ENCODE measurements around the gene STK32C. TPM values are rescaled to one million over a fixed set of nuclear protein-coding genes. Genes with fewer than 3 reads are reported as not detected.
"Not testable (repeated sequence)": the region's sequence is repeated elsewhere in the genome, so short reads cannot be mapped to it uniquely, and the experiment has no call there.

Gene STK32C
- total RNA-seq, 4 donors from 2014 or later, result 4.8 to 6.4 (median 5.7) TPM

DNA sequence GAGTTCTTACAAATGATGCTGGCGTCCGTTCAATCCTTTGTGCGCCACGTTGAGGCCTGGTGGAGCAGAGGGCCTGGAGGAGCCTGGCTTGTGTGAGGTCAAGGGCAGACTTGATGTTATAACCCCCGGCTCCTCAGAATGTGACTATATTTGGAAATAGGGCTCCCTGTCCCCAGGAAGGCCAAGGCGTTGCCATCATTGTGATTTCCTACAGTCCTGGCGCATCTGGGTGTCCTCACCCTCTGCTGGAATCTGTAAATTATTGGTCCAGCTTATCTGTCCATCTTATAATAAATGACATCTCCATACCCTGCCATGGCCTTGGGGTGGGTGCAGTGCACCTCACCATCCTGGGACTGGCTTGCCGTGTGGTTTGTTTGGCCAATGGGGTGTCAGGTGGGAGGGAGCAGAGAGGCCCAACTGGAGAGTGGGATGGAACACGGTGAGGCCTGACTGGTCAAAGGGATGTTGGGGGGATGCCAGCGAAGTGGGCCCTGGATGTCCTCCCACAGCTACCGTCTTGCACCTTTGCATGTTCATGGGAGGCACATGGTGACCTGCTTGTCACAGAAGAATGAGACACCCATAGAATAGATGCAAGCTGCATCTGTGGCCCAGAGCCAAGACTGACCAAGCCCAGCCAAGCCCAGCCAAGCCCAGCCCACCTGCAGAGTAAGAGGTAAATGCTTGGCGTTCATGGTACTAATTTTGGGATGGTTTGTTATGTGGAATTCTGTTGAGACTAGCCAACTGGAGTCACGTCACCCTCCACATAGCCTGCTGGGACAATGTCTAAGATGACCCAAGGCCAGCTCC is 13.1 kb upstream of the STK32C start:
- 85 to 87% methylated on average over 12 to 13 of the region's 13 CpGs for WGBS, 2 donors
- H3K4me3 ChIP-seq (ENCODE audit: low read depth, poor library complexity, severe bottlenecking), result no peak overlapping the region
- no peak for DNase-seq (ENCODE audit: low spot score in 2 of 2)
- intact Hi-C loops (cut with DNase I; ENCODE audit: low total_unique reads), result no loop called here
- TF ChIP-seq, protein P1, sequence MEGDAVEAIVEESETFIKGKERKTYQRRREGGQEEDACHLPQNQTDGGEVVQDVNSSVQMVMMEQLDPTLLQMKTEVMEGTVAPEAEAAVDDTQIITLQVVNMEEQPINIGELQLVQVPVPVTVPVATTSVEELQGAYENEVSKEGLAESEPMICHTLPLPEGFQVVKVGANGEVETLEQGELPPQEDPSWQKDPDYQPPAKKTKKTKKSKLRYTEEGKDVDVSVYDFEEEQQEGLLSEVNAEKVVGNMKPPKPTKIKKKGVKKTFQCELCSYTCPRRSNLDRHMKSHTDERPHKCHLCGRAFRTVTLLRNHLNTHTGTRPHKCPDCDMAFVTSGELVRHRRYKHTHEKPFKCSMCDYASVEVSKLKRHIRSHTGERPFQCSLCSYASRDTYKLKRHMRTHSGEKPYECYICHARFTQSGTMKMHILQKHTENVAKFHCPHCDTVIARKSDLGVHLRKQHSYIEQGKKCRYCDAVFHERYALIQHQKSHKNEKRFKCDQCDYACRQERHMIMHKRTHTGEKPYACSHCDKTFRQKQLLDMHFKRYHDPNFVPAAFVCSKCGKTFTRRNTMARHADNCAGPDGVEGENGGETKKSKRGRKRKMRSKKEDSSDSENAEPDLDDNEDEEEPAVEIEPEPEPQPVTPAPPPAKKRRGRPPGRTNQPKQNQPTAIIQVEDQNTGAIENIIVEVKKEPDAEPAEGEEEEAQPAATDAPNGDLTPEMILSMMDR (IDR thresholded peaks at IDR 0.05), result no peak
- TF ChIP-seq POLR2A (IDR thresholded peaks at IDR 0.05), result no peak

DNA sequence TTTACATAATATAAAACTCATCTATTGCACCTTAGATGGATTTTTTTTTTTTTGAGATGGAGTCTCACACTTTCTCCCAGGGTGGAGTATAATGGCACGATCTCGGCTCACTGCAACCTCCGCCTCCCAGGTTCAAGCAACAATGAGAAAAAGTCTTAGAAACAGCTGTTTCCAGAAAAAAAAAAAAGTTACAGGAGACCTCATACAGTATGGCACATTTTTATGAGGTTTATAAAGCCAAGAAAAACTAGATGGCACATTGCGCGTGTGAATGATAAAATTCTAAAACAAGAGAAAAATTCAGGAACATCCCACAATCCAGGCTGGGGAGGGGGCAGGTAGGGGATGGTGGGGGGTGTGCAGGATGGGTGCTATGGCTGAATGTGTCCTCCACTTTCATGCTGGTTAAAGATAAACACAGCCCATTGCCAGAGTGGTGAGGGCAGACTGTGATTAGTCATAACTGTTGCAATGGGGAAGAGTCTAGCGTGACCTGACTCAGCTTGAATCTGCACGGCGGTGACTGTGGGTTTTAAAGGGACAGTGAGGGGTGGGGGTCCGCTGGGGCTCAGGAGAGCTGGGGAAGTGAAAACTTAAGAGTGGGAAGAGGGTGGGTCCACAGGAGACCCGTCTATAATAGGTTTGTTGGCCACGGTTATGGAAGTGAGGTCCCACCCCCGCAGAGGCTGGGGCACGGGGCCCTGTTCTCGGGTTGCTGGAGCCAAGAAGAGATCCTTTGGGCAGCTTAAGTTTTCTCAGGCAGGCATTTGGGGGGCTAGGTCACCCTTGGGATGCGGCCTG is 12.3 kb upstream of the STK32C start:
- DNase-seq (ENCODE audit: low spot score in 2 of 2), result peak in 1 of 2 donors; percentile 43
- TF ChIP-seq POLR2A (IDR thresholded peaks at IDR 0.05), result no peak
- TF ChIP-seq, protein P1 (IDR thresholded peaks at IDR 0.05), result no peak
- intact Hi-C loops (cut with DNase I; ENCODE audit: low total_unique reads), result no loop called here
- H3K4me3 ChIP-seq (ENCODE audit: low read depth, poor library complexity, severe bottlenecking), result no peak overlapping the region
- WGBS, 2 donors, result 58 to 59% methylated on average over 15 of the region's 15 CpGs

DNA sequence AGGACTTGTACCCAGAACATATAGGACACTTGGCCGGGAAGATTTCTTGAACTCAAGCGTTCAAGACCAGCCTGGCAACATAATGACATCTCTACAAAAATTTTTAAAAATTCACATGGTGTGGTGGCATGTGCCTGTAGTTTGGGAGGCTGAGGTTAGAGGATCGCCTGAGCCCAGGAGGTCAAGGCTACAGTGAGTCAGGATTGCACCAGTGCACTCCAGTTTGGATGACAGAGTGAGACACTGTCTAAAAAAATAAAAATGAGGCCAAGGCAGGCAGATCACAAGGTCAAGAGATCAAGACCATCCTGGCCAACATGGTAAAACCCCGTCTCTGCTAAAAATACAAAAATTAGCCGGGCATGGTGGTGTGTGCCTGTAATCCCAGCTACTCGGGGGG is 9.7 kb upstream of the STK32C start:
- DNase-seq (ENCODE audit: low spot score in 2 of 2); intact Hi-C loops (cut with DNase I; ENCODE audit: low total_unique reads); H3K4me3 ChIP-seq (ENCODE audit: low read depth, poor library complexity, severe bottlenecking): not testable (repeated sequence)
- 93 to 94% methylated on average over 6 of the region's 6 CpGs for WGBS, 2 donors

DNA sequence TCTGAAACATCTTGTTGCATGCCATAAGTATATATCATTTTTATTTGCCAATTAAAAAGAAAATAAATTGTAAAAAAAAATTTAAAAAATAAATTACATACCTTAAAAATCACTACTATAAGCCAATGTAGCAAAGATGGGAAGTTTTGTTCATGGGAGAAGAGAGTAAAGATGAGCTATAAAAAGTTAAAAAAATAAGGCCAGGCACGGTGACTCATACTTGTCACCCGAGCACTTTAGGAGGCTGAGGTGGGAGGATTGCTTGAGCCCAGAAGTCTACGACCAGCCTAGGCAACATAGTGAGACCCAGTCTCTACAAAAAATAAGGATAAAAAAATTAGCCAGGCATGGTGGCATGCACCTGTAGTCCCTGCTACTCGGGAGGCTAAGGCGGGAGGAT is 8.4 kb upstream of the STK32C start:
- intact Hi-C loops (cut with DNase I; ENCODE audit: low total_unique reads), result no loop called here
- TF ChIP-seq POLR2A (IDR thresholded peaks at IDR 0.05), result no peak
- TF ChIP-seq, protein P1 (IDR thresholded peaks at IDR 0.05), result no peak
- 85 to 87% methylated on average over 5 of the region's 5 CpGs for WGBS, 2 donors

DNA sequence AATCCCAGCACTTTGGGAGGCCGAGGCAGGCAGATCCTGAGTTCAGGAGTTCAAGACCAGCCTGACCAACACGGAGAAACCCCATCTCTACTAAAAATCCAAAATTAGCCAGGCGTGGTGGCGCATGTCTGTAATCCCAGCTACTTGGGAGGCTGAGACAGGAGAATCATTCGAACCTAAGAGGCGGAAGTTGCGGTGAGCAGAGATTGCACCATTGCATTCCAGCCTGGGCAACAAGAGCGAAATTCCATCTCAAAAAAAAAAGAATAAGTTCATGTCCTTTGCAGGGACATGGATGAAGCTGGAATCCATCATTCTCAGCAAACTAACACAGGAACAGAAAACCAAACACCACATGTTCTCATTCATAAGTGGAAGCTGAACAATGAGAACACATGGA is 7.1 kb upstream of the STK32C start:
- H3K4me3 ChIP-seq (ENCODE audit: low read depth, poor library complexity, severe bottlenecking); DNase-seq (ENCODE audit: low spot score in 2 of 2); intact Hi-C loops (cut with DNase I; ENCODE audit: low total_unique reads): not testable (repeated sequence)
- WGBS, 2 donors, result 91 to 92% methylated on average over 8 of the region's 8 CpGs

More for the DNA sequence above, 8.4 kb upstream of the STK32C start:
- DNase-seq (ENCODE audit: low spot score in 2 of 2), result no peak
- no peak overlapping the region for H3K4me3 ChIP-seq (ENCODE audit: low read depth, poor library complexity, severe bottlenecking)

DNA sequence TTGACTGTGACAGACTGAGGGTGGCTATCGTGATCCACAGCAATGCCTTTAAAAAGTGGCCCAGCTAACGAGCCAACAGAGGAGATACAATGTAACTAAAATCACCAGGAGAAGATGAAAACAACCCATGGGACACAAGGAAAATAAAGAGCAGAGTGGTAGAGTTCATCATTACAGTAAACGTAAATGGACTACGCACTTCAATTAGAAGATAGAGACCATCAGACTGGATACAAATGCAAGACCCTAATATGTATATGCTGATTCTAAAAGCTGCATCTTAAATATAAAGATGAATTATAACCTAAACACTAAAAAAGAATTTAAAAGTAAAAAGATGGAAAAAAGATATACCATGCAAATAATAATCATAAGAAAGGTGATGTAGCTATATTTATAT is 6.6 kb upstream of the STK32C start:
- TF ChIP-seq, protein P1 (IDR thresholded peaks at IDR 0.05), result no peak
- no peak for TF ChIP-seq POLR2A (IDR thresholded peaks at IDR 0.05)
- intact Hi-C loops (cut with DNase I; ENCODE audit: low total_unique reads), result no loop called here
- no peak overlapping the region for H3K4me3 ChIP-seq (ENCODE audit: low read depth, poor library complexity, severe bottlenecking)
- DNase-seq (ENCODE audit: low spot score in 2 of 2), result no peak
- 98% methylated on average over 4 of the region's 4 CpGs for WGBS, 2 donors
